Measurements from ENCODE around the gene GMPPA.

The GMPPA gene

GRCh38 chr2:219553168-219553417, 54.4 kb downstream of the GMPPA start:
- TF ChIP-seq CTCF (IDR thresholded peaks at IDR 0.05): no peak
- peak overlapping the region; percentile 82 for H3K4me3 ChIP-seq
- no peak overlapping the region for H3K27ac ChIP-seq
- no peak for DNase-seq (ENCODE audit: low spot score)

GRCh38 chr2:219553463-219553963, 54.8 kb downstream of the GMPPA start:
- no peak overlapping the region for H3K27ac ChIP-seq
- DNase-seq (ENCODE audit: low spot score): no peak
- no peak for TF ChIP-seq CTCF (IDR thresholded peaks at IDR 0.05)
- peak overlapping the region; percentile 82 for H3K4me3 ChIP-seq

- no peak overlapping the region for H3K4me3 ChIP-seq
- TF ChIP-seq CTCF (IDR thresholded peaks at IDR 0.05): no peak
- no peak for DNase-seq (ENCODE audit: low spot score)
- H3K27ac ChIP-seq: no peak overlapping the region
Observed at GRCh38 chr2:219554350-219554749, 55.7 kb downstream of the GMPPA start.

GRCh38 chr2:219555956-219556355, 57.3 kb downstream of the GMPPA start:
- Histone ChIP-seq H3K27ac (no peak overlapping the region), H3K4me3 (no peak overlapping the region)
- no peak for DNase-seq (ENCODE audit: low spot score)
- TF ChIP-seq CTCF (IDR thresholded peaks at IDR 0.05): no peak

- no peak overlapping the region for H3K27ac ChIP-seq
- TF ChIP-seq CTCF (IDR thresholded peaks at IDR 0.05): no peak
- DNase-seq (ENCODE audit: low spot score): no peak
- no peak overlapping the region for H3K4me3 ChIP-seq
Observed at GRCh38 chr2:219556413-219556812, 57.7 kb downstream of the GMPPA start.

Data from coronary artery (tissue), 2 donors.